Endodermal cell (in vitro differentiated cells): ENCODE measurements around the gene ANKRD1. TPM values are rescaled to one million over a fixed set of nuclear protein-coding genes. Genes with fewer than 3 reads are reported as not detected.
"Not testable (repeated sequence)": the region's sequence is repeated elsewhere in the genome, so short reads cannot be mapped to it uniquely, and the experiment has no call there.

ENCODE experiments used
- DNase-seq: peaks from one replicate; pipeline ENCODE4 v3.0.0-alpha.2; 2017
- H3K27ac ChIP-seq: 2 replicates; pipeline ENCODE4 v1.5.1; 2013; ENCODE audit warnings: mild to moderate bottlenecking, low read depth, low read length, moderate library complexity
- H3K27me3 ChIP-seq: 2 replicates; pipeline ENCODE4 v1.6.1; 2013; ENCODE audit warnings: mild to moderate bottlenecking, low read length, moderate library complexity; ENCODE audit not compliant: insufficient read depth, control insufficient read depth, poor library complexity, severe bottlenecking
- H3K36me3 ChIP-seq: 2 replicates; pipeline ENCODE4 v1.7.0; 2013; ENCODE audit warnings: mild to moderate bottlenecking, low read length, moderate library complexity; ENCODE audit not compliant: control insufficient read depth, insufficient read depth
- H3K4me1 ChIP-seq: one replicate; pipeline ENCODE4 v1.7.0; 2013; ENCODE audit warnings: low read length; ENCODE audit not compliant: control insufficient read depth, insufficient read depth
- H3K4me3 ChIP-seq: 2 replicates; pipeline ENCODE4 v1.5.1; 2013; ENCODE audit warnings: mild to moderate bottlenecking, low read length, moderate library complexity
- H3K9ac ChIP-seq: 2 replicates; pipeline ENCODE4 v1.6.1; 2013; ENCODE audit warnings: mild to moderate bottlenecking, low read length, moderate library complexity; ENCODE audit not compliant: poor library complexity, severe bottlenecking; ENCODE audit errors: extremely low read depth
- H3K9me3 ChIP-seq: 2 replicates; pipeline ENCODE4 v1.6.1; 2013; ENCODE audit warnings: mild to moderate bottlenecking, low read length, moderate library complexity; ENCODE audit not compliant: control insufficient read depth
- H3K27ac Mint-ChIP-seq: 2 replicates; pipeline ENCODE4 v1.8.0; 2020; ENCODE audit warnings: mixed read lengths
- H3K27me3 Mint-ChIP-seq: 2 replicates; pipeline ENCODE4 v1.8.0; 2021; ENCODE audit warnings: mild to moderate bottlenecking, mixed read lengths; ENCODE audit not compliant: insufficient read depth
- H3K36me3 Mint-ChIP-seq: 2 replicates; pipeline ENCODE4 v1.8.0; 2020; ENCODE audit warnings: low read depth, mixed read lengths
- H3K4me1 Mint-ChIP-seq: 2 replicates; pipeline ENCODE4 v1.8.0; 2020; ENCODE audit warnings: mixed read lengths
- H3K4me3 Mint-ChIP-seq: 2 replicates; pipeline ENCODE4 v1.8.0; 2020; ENCODE audit warnings: mild to moderate bottlenecking, moderate library complexity, mixed read lengths
- H3K9me3 Mint-ChIP-seq: 2 replicates; pipeline ENCODE4 v1.8.0; 2020; ENCODE audit warnings: mild to moderate bottlenecking, mixed read lengths
- CTCF ChIP-seq: fragments of 200-600 bp; sonication (generic); conservative IDR thresholded peaks from 2 replicates; pipeline ENCODE4 v1.5.0; 2021; ENCODE audit warnings: antibody characterized with exemption, mild to moderate bottlenecking
- WGBS, 2 experiments: methylation state at CpG; one replicate each; pipeline versions ENCODE4 v1.1.5 to v1.1.7; 2013; ENCODE audit warnings: missing lambda C conversion rate in 2 of 2, mixed read lengths in 1 of 2; ENCODE audit not compliant: insufficient coverage in 1 of 2, insufficient read length in 1 of 2; 5-methylcytosine and 5-hydroxymethylcytosine counted together
- total RNA-seq, 2 donors: library from RNA; stranded (reverse); fragmentation: NEBNext Ultra II Directional in 1 of 2; extraction: Animal tissue kit (Norgen Biotek cat#: 25700) in 1 of 2; gene quantifications; 2 replicates in 1 of 2; 3 replicates in 1 of 2; pipeline ENCODE4 v1.2.1, GENCODE V29; 2021

The ANKRD1 gene
- total RNA-seq, 2 donors from 2014 or later, result 19.6 to 42.6 TPM

- peaks cover 8% of the 10 kb centered on the region for H3K9me3 Mint-ChIP-seq
- no peaks in the 10 kb centered on the region for H3K27me3 ChIP-seq
- WGBS, 2 experiments, result 90 to 97% methylated on average over 3 to 5 of the region's 5 CpGs
- peaks cover 83% of the 10 kb centered on the region for H3K27me3 Mint-ChIP-seq
- H3K36me3 ChIP-seq, result no peaks in the 10 kb centered on the region
- H3K4me1 ChIP-seq, result no peaks in the 10 kb centered on the region
- H3K4me1 Mint-ChIP-seq, result no peaks in the 10 kb centered on the region
- no peak overlapping the region for H3K4me3 Mint-ChIP-seq
- DNase-seq, result no peak
- H3K4me3 ChIP-seq, result no peak overlapping the region
- TF ChIP-seq CTCF, result no peak
- no peaks in the 10 kb centered on the region for H3K9me3 ChIP-seq
- H3K27ac Mint-ChIP-seq, result no peak overlapping the region
- no peak overlapping the region for H3K27ac ChIP-seq
- no peaks in the 10 kb centered on the region for H3K36me3 Mint-ChIP-seq
- H3K9ac ChIP-seq, result no peak overlapping the region
Observed at GRCh38 chr10:90947030-90947960, 26.4 kb upstream of the ANKRD1 start.

- Mint-ChIP-seq H3K36me3 (no peaks in the 10 kb centered on the region), H3K9me3 (peaks cover 6% of the 10 kb centered on the region), H3K4me1 (no peaks in the 10 kb centered on the region), H3K4me3 (no peak overlapping the region), H3K27me3 (peaks cover 71% of the 10 kb centered on the region), H3K27ac (no peak overlapping the region)
- no peak overlapping the region for H3K9ac ChIP-seq
- no peak for TF ChIP-seq CTCF
- no peak overlapping the region for H3K27ac ChIP-seq
- no peak overlapping the region for H3K4me3 ChIP-seq
- H3K4me1 ChIP-seq, result no peaks in the 10 kb centered on the region
- WGBS, 2 experiments, result 91 to 100% methylated on average over 4 of the region's 4 CpGs
- no peaks in the 10 kb centered on the region for H3K36me3 ChIP-seq
- DNase-seq, result no peak
- no peaks in the 10 kb centered on the region for H3K9me3 ChIP-seq
- H3K27me3 ChIP-seq, result no peaks in the 10 kb centered on the region
Observed at GRCh38 chr10:90945491-90946070, 24.7 kb upstream of the ANKRD1 start.

- no peaks in the 10 kb centered on the region for H3K36me3 Mint-ChIP-seq
- H3K27ac ChIP-seq, result no peak overlapping the region
- peaks cover under 1% of the 10 kb centered on the region for H3K9me3 Mint-ChIP-seq
- H3K4me3 Mint-ChIP-seq, result no peak overlapping the region
- no peak overlapping the region for H3K9ac ChIP-seq
- H3K27me3 ChIP-seq, result no peaks in the 10 kb centered on the region
- no peaks in the 10 kb centered on the region for H3K4me1 Mint-ChIP-seq
- no peak overlapping the region for H3K27ac Mint-ChIP-seq
- H3K36me3 ChIP-seq, result no peaks in the 10 kb centered on the region
- H3K4me1 ChIP-seq, result no peaks in the 10 kb centered on the region
- peaks cover 71% of the 10 kb centered on the region for H3K27me3 Mint-ChIP-seq
- no peak overlapping the region for H3K4me3 ChIP-seq
- no CpG with 5 or more reads among the region's 1 CpG for WGBS, 2 experiments
- no peak for TF ChIP-seq CTCF
- DNase-seq, result no peak
- no peaks in the 10 kb centered on the region for H3K9me3 ChIP-seq
Observed at GRCh38 chr10:90944749-90945148, 23.9 kb upstream of the ANKRD1 start.

GRCh38 chr10:90942980-90943379, 22.1 kb upstream of the ANKRD1 start:
- not testable (repeated sequence) for H3K9me3 Mint-ChIP-seq, H3K36me3 Mint-ChIP-seq
- WGBS, 2 experiments, result 89% methylated on average over 2 of the region's 3 CpGs; no CpG with 5 or more reads in 1 of the 2 experiments

More at GRCh38 chr10:90942980-90943379, 22.1 kb upstream of the ANKRD1 start:
- H3K36me3 ChIP-seq, H3K4me1 ChIP-seq, H3K9ac ChIP-seq, H3K9me3 ChIP-seq, H3K27ac Mint-ChIP-seq, H3K4me3 Mint-ChIP-seq, H3K27ac ChIP-seq, H3K27me3 ChIP-seq, H3K4me3 ChIP-seq, H3K4me1 Mint-ChIP-seq, DNase-seq: not testable (repeated sequence)
- H3K27me3 Mint-ChIP-seq, result peaks cover 67% of the 10 kb centered on the region
